ENCODE measurements around the gene CYP51A1. TPM values are rescaled to one million over a fixed set of nuclear protein-coding genes. Genes with fewer than 3 reads are reported as not detected.
"Not testable (repeated sequence)": the region's sequence is repeated elsewhere in the genome, so short reads cannot be mapped to it uniquely, and the experiment has no call there.

CYP51A1 gene
- total RNA-seq, 3 donors from 2014 or later (not counting 1 experiment from before 2014, with no cell fraction given) = 37.2 to 53.0 (median 49.3) TPM

DNA sequence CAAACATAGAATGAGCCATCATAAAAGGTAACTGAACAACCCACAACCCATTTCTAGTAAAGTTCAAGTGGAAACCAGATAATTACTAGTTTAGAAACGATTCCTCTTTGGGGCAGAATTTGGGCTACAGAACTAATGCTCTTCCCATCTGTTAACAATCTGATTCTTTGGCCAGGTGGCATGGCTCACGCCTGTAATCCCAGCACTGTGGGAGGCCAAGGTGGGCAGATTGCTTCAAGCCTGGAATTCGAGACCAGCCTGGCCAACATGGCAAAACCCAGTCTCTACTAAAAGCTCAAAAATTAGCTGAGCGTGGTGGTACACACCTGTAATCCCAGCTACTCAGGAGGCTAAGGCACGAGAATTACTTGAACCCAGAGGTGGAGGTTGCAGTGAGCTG lies 18.5 kb downstream of the CYP51A1 start:
- Histone ChIP-seq H3K36me3 (ENCODE audit: control insufficient read depth, insufficient read depth, low read length) (peaks cover 25% of the 10 kb centered on the region), H3K9me3 (ENCODE audit: control insufficient read depth, insufficient read depth, low read length) (no peaks in the 10 kb centered on the region), H3K27ac (ENCODE audit: low read length) (no peak overlapping the region), H3K4me3 (ENCODE audit: low read length) (no peak overlapping the region), H3K27me3 (ENCODE audit: control insufficient read depth, insufficient read depth, low read length) (no peaks in the 10 kb centered on the region), H3K4me1 (ENCODE audit: control insufficient read depth, insufficient read depth, low read length) (no peaks in the 10 kb centered on the region)
- ATAC-seq (no peak), DNase-seq (no peak)
- peaks cover 37% of the 10 kb centered on the region for H3K36me3 Mint-ChIP-seq
- intact Hi-C loops (cut with micrococcal nuclease) = no loop called here
- peaks cover 0 to 27% of the 10 kb centered on the region in 2 donors for H3K4me1 Mint-ChIP-seq
- H3K27me3 Mint-ChIP-seq (ENCODE audit: low read depth in 2 of 2) = no peaks in the 10 kb centered on the region
- no peak overlapping the region for H3K27ac Mint-ChIP-seq
- H3K9me3 Mint-ChIP-seq = no peaks in the 10 kb centered on the region
- 97% methylated on average over 5 of the region's 5 CpGs for WGBS (ENCODE audit: insufficient coverage)
- TF ChIP-seq, protein P1, sequence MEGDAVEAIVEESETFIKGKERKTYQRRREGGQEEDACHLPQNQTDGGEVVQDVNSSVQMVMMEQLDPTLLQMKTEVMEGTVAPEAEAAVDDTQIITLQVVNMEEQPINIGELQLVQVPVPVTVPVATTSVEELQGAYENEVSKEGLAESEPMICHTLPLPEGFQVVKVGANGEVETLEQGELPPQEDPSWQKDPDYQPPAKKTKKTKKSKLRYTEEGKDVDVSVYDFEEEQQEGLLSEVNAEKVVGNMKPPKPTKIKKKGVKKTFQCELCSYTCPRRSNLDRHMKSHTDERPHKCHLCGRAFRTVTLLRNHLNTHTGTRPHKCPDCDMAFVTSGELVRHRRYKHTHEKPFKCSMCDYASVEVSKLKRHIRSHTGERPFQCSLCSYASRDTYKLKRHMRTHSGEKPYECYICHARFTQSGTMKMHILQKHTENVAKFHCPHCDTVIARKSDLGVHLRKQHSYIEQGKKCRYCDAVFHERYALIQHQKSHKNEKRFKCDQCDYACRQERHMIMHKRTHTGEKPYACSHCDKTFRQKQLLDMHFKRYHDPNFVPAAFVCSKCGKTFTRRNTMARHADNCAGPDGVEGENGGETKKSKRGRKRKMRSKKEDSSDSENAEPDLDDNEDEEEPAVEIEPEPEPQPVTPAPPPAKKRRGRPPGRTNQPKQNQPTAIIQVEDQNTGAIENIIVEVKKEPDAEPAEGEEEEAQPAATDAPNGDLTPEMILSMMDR (IDR thresholded peaks at IDR 0.05) = no peak
- H3K4me3 Mint-ChIP-seq = no peak overlapping the region

DNA sequence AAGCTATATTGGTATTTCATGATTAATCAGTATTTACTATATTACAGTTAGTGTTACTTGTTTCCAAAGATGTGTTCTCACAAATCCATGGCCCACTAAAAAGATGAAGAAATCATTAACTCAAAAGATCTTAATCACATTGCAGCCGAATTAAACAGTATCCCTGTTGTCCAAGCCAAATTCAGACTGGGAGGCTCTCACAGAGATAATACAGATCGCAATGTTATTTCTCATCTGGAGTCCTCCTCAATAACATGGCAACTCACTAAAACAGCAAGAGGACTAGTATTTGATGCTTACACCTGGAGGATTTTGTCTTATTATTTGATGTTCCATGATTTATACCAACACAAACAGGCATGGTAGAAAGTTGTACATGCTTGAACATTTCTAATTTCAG lies 23.4 kb downstream of the CYP51A1 start:
- peaks cover 42% of the 10 kb centered on the region for H3K36me3 ChIP-seq (ENCODE audit: control insufficient read depth, insufficient read depth, low read length)
- DNase-seq (no peak), ATAC-seq (no peak)
- no peaks in the 10 kb centered on the region for H3K27me3 ChIP-seq (ENCODE audit: control insufficient read depth, insufficient read depth, low read length)
- H3K4me1 ChIP-seq (ENCODE audit: control insufficient read depth, insufficient read depth, low read length) = no peaks in the 10 kb centered on the region
- H3K27ac ChIP-seq (ENCODE audit: low read length) = no peak overlapping the region
- H3K4me1 Mint-ChIP-seq = peaks cover 0 to 9% of the 10 kb centered on the region in 2 donors
- 100% methylated on average over 2 of the region's 2 CpGs for WGBS (ENCODE audit: insufficient coverage)
- TF ChIP-seq, protein P1 (IDR thresholded peaks at IDR 0.05) = no peak
- H3K27ac Mint-ChIP-seq = no peak overlapping the region
- H3K36me3 Mint-ChIP-seq = peaks cover 39% of the 10 kb centered on the region
- H3K9me3 ChIP-seq (ENCODE audit: control insufficient read depth, insufficient read depth, low read length) = no peaks in the 10 kb centered on the region
- intact Hi-C loops (cut with micrococcal nuclease) = no loop called here
- no peak overlapping the region for H3K4me3 ChIP-seq (ENCODE audit: low read length)
- no peaks in the 10 kb centered on the region for H3K9me3 Mint-ChIP-seq
- H3K27me3 Mint-ChIP-seq (ENCODE audit: low read depth in 2 of 2) = no peaks in the 10 kb centered on the region
- no peak overlapping the region for H3K4me3 Mint-ChIP-seq

DNA sequence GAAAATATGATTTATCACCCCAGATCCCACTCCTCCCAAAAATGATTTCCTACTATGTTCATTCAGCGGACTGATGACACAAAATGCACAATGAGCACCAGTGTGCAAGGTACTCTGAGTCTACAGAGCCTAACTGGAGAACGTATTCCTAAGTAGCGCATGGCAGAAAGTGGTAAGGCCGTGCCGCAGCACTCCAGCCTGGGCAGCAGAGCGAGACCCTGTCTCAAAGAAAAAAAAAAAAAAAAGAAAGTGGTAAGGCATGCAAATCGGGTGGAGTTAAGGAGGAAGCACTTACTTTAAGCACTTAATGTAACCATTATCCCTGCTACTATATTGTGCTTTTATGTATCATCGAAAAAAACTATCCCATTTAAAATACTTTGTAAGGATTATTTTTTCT lies 25.5 kb downstream of the CYP51A1 start:
- intact Hi-C loops (cut with micrococcal nuclease) = no loop called here
- no peak overlapping the region for H3K27ac ChIP-seq (ENCODE audit: low read length)
- no peak overlapping the region for H3K4me3 Mint-ChIP-seq
- peaks cover 39% of the 10 kb centered on the region for H3K36me3 ChIP-seq (ENCODE audit: control insufficient read depth, insufficient read depth, low read length)
- H3K4me3 ChIP-seq (ENCODE audit: low read length) = no peak overlapping the region
- H3K27me3 ChIP-seq (ENCODE audit: control insufficient read depth, insufficient read depth, low read length) = no peaks in the 10 kb centered on the region
- H3K36me3 Mint-ChIP-seq = peaks cover 21% of the 10 kb centered on the region
- no peaks in the 10 kb centered on the region for H3K9me3 Mint-ChIP-seq
- H3K27me3 Mint-ChIP-seq (ENCODE audit: low read depth in 2 of 2) = no peaks in the 10 kb centered on the region
- no peak for DNase-seq
- WGBS (ENCODE audit: insufficient coverage) = 93% methylated on average over 6 of the region's 8 CpGs
- H3K4me1 ChIP-seq (ENCODE audit: control insufficient read depth, insufficient read depth, low read length) = no peaks in the 10 kb centered on the region
- TF ChIP-seq, protein P1 (IDR thresholded peaks at IDR 0.05) = no peak
- no peaks in the 10 kb centered on the region for H3K9me3 ChIP-seq (ENCODE audit: control insufficient read depth, insufficient read depth, low read length)
- ATAC-seq = no peak
- H3K4me1 Mint-ChIP-seq = no peaks in the 10 kb centered on the region
- H3K27ac Mint-ChIP-seq = no peak overlapping the region

DNA sequence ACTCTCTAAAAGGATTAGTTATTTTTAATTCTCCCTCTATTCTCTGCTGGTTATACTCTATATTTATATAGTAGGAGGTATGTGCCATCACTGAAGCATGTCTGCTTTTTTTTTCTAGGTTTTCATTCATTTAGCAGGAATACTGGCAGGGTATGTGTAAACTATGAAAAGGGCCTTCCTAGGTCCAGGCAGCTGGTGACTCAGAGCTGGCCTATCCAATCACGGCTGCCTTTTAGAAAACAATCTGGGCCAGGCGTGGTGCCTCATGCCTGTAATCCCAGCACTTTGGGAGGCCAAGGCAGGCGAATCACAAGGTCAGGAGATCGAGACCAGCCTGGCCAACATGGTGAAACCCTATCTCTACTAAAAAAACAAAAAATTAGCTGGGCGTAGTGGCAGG lies 31.4 kb downstream of the CYP51A1 start:
- intact Hi-C loops (cut with micrococcal nuclease); DNase-seq; ATAC-seq; H3K27me3 ChIP-seq (ENCODE audit: control insufficient read depth, insufficient read depth, low read length); H3K4me3 ChIP-seq (ENCODE audit: low read length); H3K4me1 Mint-ChIP-seq; H3K9me3 ChIP-seq (ENCODE audit: control insufficient read depth, insufficient read depth, low read length); H3K27ac Mint-ChIP-seq; H3K9me3 Mint-ChIP-seq; H3K4me3 Mint-ChIP-seq; H3K4me1 ChIP-seq (ENCODE audit: control insufficient read depth, insufficient read depth, low read length); H3K27me3 Mint-ChIP-seq (ENCODE audit: low read depth in 2 of 2); H3K27ac ChIP-seq (ENCODE audit: low read length): not testable (repeated sequence)
- WGBS (ENCODE audit: insufficient coverage) = 99% methylated on average over 5 of the region's 5 CpGs
- H3K36me3 ChIP-seq (ENCODE audit: control insufficient read depth, insufficient read depth, low read length) = peaks cover 59% of the 10 kb centered on the region
- peaks cover 26% of the 10 kb centered on the region for H3K36me3 Mint-ChIP-seq

Measured in natural killer cell (primary cell).